ENCODE results near the gene RAB11FIP3.

Gene RAB11FIP3

DNA sequence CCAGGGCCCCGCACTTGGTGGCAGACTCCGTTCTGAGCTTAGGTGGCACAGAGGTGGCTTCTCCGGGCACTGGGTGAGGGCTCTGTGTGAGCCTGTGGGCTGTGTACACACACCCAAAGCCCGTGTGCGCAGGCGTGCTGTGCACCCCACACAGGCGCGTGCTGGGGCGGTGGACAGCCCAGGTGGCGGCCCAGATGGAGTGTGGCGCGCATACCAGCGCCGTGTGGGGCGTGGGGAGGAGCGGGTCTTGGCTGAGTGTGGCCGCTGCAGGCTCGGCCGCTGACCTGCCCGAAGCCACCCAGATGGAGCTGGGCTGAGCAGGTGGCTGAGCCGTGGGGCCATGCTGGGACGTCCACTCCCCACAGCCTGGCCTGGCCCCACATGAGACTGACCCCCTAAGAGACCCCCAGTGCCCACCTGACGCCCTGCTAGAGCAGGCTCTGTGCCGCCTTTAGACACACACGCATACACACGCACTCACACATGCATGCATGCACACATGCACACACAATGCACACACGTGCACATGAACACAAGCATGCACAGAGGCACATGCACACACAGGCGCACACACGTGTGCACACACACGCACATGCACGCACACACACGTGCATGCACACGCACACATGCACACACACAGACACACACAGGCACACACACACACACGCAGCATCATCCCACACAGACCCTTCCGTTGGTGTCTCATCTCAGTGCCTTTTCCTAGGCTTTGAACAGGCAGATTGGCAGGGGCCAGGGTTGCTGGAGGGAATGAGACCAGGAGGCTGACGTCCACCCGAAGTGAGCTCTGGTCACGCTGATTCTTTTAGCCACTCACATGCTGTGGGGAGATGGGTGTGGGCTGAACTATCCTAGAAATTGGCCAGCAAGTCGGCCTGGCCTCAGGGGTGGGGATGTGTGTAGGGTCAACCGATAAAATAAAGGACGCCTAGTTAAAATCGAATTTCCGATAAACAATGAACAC, 136.8 kb downstream of the RAB11FIP3 start:
- in situ Hi-C loops (cut with MboI; ENCODE audit: low sequenced_read_pairs) = no loop called here

GRCh38 chr16:563072-563644, 137.7 kb downstream of the RAB11FIP3 start:
- in situ Hi-C loops (cut with MboI; ENCODE audit: low sequenced_read_pairs) = no loop called here

DNA sequence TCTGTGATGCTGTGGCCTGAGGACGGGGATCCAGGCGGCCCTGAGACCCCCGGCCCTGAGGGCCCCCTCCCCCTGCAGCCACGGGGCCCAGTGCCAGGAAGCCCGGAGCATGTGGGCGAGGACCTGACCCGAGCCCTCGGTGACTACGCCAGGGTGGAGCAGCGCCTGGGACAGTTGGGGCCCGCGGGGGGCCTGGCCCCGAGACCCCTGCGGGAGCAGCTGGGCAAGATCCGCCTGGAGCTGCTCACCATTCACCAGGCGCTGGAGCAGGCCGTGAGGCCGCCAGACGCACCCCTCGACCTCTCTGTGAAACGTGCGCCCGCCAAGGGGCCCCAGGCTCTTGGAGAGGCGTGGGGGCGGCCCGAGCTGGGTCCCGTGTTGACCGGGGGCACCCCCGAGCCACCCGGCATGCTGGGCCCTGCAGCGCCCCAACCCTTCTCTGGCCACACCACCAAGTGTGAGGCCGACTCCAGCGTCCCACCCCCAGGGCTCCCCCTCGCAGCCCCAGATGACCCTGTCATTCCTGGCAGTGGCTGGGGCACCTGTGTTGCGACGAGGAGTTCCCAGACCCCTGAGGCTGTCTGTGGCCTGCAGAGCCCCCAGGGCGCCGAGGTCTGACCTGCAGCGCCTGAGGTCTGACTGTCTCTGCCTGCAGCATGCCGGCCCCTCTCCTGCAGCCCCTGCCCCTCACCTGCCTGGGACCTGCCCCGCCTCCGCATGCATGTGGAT, 139.4 kb downstream of the RAB11FIP3 start:
- in situ Hi-C loops (cut with MboI; ENCODE audit: low sequenced_read_pairs) = no loop called here

DNA sequence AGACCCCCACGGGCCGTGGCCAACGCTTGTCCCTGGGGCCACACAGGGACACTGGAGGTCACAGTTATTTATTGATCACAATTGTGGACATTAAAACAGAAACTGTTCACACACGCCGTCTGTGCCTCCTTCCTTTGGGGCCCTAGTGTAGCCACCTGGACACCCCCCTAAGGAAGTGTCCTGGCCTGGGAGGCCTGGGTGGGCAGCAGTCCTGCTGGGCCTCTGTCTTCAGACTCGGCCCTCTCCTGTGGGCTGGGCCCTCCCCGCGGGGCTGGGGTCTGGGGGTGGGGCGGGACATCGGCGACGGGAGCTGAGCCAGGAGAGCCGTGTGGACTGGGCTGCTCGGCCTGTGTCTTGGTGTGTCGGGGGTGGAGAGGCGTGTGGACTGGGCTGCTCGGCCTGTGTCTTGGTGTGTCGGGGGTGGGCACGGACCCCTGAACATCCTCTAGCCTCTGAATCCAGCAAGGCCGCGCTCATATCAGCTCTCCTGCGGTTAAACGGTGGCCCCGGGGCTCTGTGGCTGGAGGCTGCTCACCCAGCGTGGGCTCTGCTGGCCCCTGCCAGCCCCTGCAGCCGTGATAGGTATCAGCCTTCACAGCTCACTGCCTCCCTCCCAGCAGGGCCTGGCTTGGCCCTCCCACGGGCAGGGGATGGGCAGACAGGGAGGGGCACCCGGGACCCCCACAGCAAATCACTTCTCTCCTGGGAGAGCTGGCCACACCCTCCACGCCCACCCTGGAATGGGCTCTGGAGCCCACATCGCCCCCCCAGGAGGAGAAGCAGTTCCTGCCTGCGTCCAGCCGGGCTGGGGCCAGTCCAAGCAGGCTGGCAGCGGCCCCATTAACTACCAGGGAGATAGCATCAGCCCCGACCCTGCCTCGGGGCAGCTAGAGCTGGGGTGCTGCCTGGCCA, 140.2 kb downstream of the RAB11FIP3 start:
- in situ Hi-C loops (cut with MboI; ENCODE audit: low sequenced_read_pairs) = no loop called here

GRCh38 chr16:566475-567372, 141.3 kb downstream of the RAB11FIP3 start, which contains the start of gene NHLRC4:
NHLRC4 (plus strand) TSS chr16:567005; CDS start chr16:568048, 1,043 bp downstream.
- in situ Hi-C loops (cut with MboI; ENCODE audit: low sequenced_read_pairs) = no loop called here

DNA sequence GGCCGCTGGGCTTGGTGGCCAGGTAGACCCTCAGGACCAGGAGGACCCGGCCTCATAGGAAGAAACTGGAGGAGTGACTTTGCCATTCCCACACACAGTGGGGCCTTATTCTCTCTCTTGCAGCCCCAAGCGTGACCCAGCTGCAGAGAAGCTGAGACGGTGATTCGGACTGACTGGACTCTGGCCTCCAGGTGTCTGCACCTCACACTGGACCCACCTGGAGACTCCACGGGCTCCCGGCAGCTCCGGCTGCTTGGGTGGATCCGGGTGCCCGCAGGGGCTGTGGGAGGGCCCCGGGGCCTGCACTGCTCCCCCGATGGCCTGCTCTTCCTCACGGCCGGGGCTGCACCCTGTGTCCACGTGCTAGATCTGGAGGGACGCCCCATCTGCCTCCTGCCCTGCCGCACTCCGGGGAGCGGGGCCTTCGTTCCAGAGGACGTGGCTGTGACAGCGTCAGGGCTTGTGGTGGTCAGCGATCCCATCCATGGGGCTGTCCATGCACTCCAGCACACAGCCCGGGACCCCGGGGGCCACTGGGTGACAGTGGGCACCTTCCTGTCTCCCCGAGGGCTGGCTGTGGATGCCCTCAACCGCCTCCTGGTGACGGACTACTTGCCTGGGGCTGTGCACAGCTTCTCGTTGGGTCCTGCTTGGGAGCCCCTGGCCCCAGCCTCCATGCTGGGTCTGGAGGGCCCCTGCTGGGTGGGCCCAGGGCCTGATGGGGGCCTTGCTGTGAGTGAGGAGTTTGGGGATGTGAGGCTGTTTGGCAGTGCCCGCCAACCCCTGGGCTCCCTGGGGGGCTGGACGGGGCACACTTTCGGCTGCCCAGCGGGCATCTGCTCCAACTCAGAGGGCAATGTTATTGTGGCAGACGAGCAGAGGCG, 142.2 kb downstream of the RAB11FIP3 start:
- in situ Hi-C loops (cut with MboI; ENCODE audit: low sequenced_read_pairs) = no loop called here

DNA sequence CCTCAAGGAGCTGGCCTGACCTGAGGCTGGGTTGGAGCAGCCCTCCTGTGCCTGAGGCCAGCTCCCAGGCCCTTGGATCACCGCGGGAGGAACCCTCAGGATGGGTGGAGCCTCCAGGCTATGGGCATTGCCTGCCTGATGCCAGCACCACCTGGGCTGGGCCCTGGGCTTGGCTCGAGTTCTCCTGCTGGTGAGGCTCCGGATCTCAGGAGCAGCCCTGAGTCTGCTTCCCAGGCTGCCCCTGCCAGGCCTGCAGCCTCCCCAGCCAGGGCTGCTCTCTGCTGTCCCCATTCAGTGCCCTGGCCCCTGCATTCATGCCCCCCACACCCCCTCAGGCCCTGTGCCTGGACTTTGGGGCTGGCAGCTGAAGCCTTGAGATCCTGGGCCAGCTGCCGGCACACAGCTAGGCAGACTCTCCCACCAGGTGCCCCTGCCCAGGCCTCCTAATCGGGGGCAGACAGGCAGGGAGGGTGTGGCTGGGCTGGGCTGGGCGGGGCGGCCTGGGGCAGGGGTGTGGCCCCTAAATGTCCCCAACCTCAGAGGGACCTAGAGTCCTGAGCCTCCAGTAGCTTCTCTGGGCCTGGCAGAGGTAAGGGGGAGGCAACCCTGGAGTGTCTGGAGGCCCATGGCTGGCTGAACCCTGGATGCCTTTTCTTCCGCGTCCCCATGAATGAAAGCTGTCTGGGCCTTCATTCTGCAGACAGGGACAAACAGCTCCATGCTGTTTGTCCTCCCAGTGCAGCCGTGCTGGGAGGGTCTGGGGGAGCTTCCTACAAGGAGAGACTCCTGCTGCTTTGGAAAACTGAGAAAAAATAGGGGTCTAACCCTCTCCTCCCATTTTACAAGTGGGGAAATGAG, 143.2 kb downstream of the RAB11FIP3 start:
- in situ Hi-C loops (cut with MboI; ENCODE audit: low sequenced_read_pairs) = no loop called here

GRCh38 chr16:569445-570254, 144.2 kb downstream of the RAB11FIP3 start, which contains the start of gene PIGQ:
PIGQ (plus strand) TSS chr16:569968; CDS start chr16:574075, 4,107 bp downstream.
- in situ Hi-C loops (cut with MboI; ENCODE audit: low sequenced_read_pairs) = no loop called here

Data from HL-60/S4 treated with retinoic acid at 250 ng/mL for 4 days and 3 days (cell line).